ENCODE data around the gene RAP2B. TPM values are rescaled to one million over a fixed set of nuclear protein-coding genes. Genes with fewer than 3 reads are reported as not detected.
"Not testable (repeated sequence)": the region's sequence is repeated elsewhere in the genome, so short reads cannot be mapped to it uniquely, and the experiment has no call there.

The RAP2B gene
- 5.0 TPM for polyA plus RNA-seq (ENCODE audit: insufficient read length)

- DNase-seq (ENCODE audit: low read depth), result peak; percentile 76
These were observed at the start of gene RAP2B for GRCh38 chr3:153161714-153162512. RAP2B (plus strand) TSS chr3:153162226; CDS start chr3:153162694, 468 bp downstream.

- no peak for DNase-seq (ENCODE audit: low read depth)
These were observed 48.5 kb upstream of the RAP2B start for GRCh38 chr3:153113541-153113940.

GRCh38 chr3:153114270-153114669 is 47.8 kb upstream of the RAP2B start:
- DNase-seq (ENCODE audit: low read depth), result not testable (repeated sequence)

GRCh38 chr3:153115326-153115725 is 46.7 kb upstream of the RAP2B start:
- DNase-seq (ENCODE audit: low read depth), result no peak

GRCh38 chr3:153127788-153128187 is 34.2 kb upstream of the RAP2B start:
- DNase-seq (ENCODE audit: low read depth), result no peak

- no peak for DNase-seq (ENCODE audit: low read depth)
These were observed 32.6 kb upstream of the RAP2B start for GRCh38 chr3:153129426-153129825.

- no peak for DNase-seq (ENCODE audit: low read depth)
These were observed 32.2 kb upstream of the RAP2B start for GRCh38 chr3:153129866-153130265.

GRCh38 chr3:153130312-153130977 is 31.6 kb upstream of the RAP2B start:
- DNase-seq (ENCODE audit: low read depth), result no peak

GRCh38 chr3:153137626-153138025 is 24.4 kb upstream of the RAP2B start:
- no peak for DNase-seq (ENCODE audit: low read depth)

GRCh38 chr3:153138276-153139210 is 23.5 kb upstream of the RAP2B start:
- DNase-seq (ENCODE audit: low read depth), result no peak

GRCh38 chr3:153142961-153143360 is 19.1 kb upstream of the RAP2B start:
- DNase-seq (ENCODE audit: low read depth), result no peak

- no peak for DNase-seq (ENCODE audit: low read depth)
These were observed 18.0 kb upstream of the RAP2B start for GRCh38 chr3:153144071-153144470.

- no peak for DNase-seq (ENCODE audit: low read depth)
These were observed 17.2 kb upstream of the RAP2B start for GRCh38 chr3:153144779-153145178.

GRCh38 chr3:153145454-153145853 is 16.6 kb upstream of the RAP2B start:
- DNase-seq (ENCODE audit: low read depth), result no peak

- DNase-seq (ENCODE audit: low read depth), result no peak
These were observed 15.6 kb upstream of the RAP2B start for GRCh38 chr3:153146191-153147053.

- no peak for DNase-seq (ENCODE audit: low read depth)
These were observed 11.0 kb upstream of the RAP2B start for GRCh38 chr3:153150991-153151390.

GRCh38 chr3:153155786-153156185 is 6.2 kb upstream of the RAP2B start:
- DNase-seq (ENCODE audit: low read depth), result not testable (repeated sequence)

- DNase-seq (ENCODE audit: low read depth), result no peak
These were observed 3.8 kb upstream of the RAP2B start for GRCh38 chr3:153158189-153158588.

- no peak for DNase-seq (ENCODE audit: low read depth)
These were observed 2.9 kb upstream of the RAP2B start for GRCh38 chr3:153158961-153159735.

GRCh38 chr3:153159771-153160397 is 2.1 kb upstream of the RAP2B start:
- no peak for DNase-seq (ENCODE audit: low read depth)

Measured in forelimb muscle (tissue), 1 donor.